Erythroblast (primary cell): Measurements from ENCODE around the gene PRRG1.

Experiments used
- GATA1 ChIP-seq: IDR thresholded peaks from 2 replicates; pipeline ENCODE4 v1.6.1; 2011; ENCODE audit warnings: low read depth, mild to moderate bottlenecking, control low read depth, low read length, moderate library complexity
- POLR2A ChIP-seq: IDR thresholded peaks from 2 replicates; pipeline ENCODE4 v1.6.1; 2011; ENCODE audit warnings: mild to moderate bottlenecking, low read length

- no peak for TF ChIP-seq POLR2A
- TF ChIP-seq GATA1 = no peak
Observed at GRCh38 chrX:37434362-37434761, 85.2 kb downstream of the PRRG1 start.
